Endodermal cell (in vitro differentiated cells): ENCODE results near the gene CACNA1A. TPM values are rescaled to one million over a fixed set of nuclear protein-coding genes. Genes with fewer than 3 reads are reported as not detected.
A peak's percentile ranks its signal among the peaks of the same experiment; 100 is the strongest.
"Not testable (repeated sequence)": the region's sequence is repeated elsewhere in the genome, so short reads cannot be mapped to it uniquely, and the experiment has no call there.

Source experiments
- DNase-seq: peaks from one replicate; pipeline ENCODE4 v3.0.0-alpha.2; 2017
- H3K27ac ChIP-seq: 2 replicates; pipeline ENCODE4 v1.5.1; 2013; ENCODE audit warnings: mild to moderate bottlenecking, low read depth, low read length, moderate library complexity
- H3K27me3 ChIP-seq: 2 replicates; pipeline ENCODE4 v1.6.1; 2013; ENCODE audit warnings: mild to moderate bottlenecking, low read length, moderate library complexity; ENCODE audit not compliant: insufficient read depth, control insufficient read depth, poor library complexity, severe bottlenecking
- H3K36me3 ChIP-seq: 2 replicates; pipeline ENCODE4 v1.7.0; 2013; ENCODE audit warnings: mild to moderate bottlenecking, low read length, moderate library complexity; ENCODE audit not compliant: control insufficient read depth, insufficient read depth
- H3K4me1 ChIP-seq: one replicate; pipeline ENCODE4 v1.7.0; 2013; ENCODE audit warnings: low read length; ENCODE audit not compliant: control insufficient read depth, insufficient read depth
- H3K4me3 ChIP-seq: 2 replicates; pipeline ENCODE4 v1.5.1; 2013; ENCODE audit warnings: mild to moderate bottlenecking, low read length, moderate library complexity
- H3K9ac ChIP-seq: 2 replicates; pipeline ENCODE4 v1.6.1; 2013; ENCODE audit warnings: mild to moderate bottlenecking, low read length, moderate library complexity; ENCODE audit not compliant: poor library complexity, severe bottlenecking; ENCODE audit errors: extremely low read depth
- H3K9me3 ChIP-seq: 2 replicates; pipeline ENCODE4 v1.6.1; 2013; ENCODE audit warnings: mild to moderate bottlenecking, low read length, moderate library complexity; ENCODE audit not compliant: control insufficient read depth
- H3K27ac Mint-ChIP-seq: 2 replicates; pipeline ENCODE4 v1.8.0; 2020; ENCODE audit warnings: mixed read lengths
- H3K27me3 Mint-ChIP-seq: 2 replicates; pipeline ENCODE4 v1.8.0; 2021; ENCODE audit warnings: mild to moderate bottlenecking, mixed read lengths; ENCODE audit not compliant: insufficient read depth
- H3K36me3 Mint-ChIP-seq: 2 replicates; pipeline ENCODE4 v1.8.0; 2020; ENCODE audit warnings: low read depth, mixed read lengths
- H3K4me1 Mint-ChIP-seq: 2 replicates; pipeline ENCODE4 v1.8.0; 2020; ENCODE audit warnings: mixed read lengths
- H3K4me3 Mint-ChIP-seq: 2 replicates; pipeline ENCODE4 v1.8.0; 2020; ENCODE audit warnings: mild to moderate bottlenecking, moderate library complexity, mixed read lengths
- H3K9me3 Mint-ChIP-seq: 2 replicates; pipeline ENCODE4 v1.8.0; 2020; ENCODE audit warnings: mild to moderate bottlenecking, mixed read lengths
- CTCF ChIP-seq: fragments of 200-600 bp; sonication (generic); conservative IDR thresholded peaks from 2 replicates; pipeline ENCODE4 v1.5.0; 2021; ENCODE audit warnings: antibody characterized with exemption, mild to moderate bottlenecking
- WGBS, 2 experiments: methylation state at CpG; one replicate each; pipeline versions ENCODE4 v1.1.5 to v1.1.7; 2013; ENCODE audit warnings: missing lambda C conversion rate in 2 of 2, mixed read lengths in 1 of 2; ENCODE audit not compliant: insufficient coverage in 1 of 2, insufficient read length in 1 of 2; 5-methylcytosine and 5-hydroxymethylcytosine counted together
- total RNA-seq, 2 donors: library from RNA; stranded (reverse); fragmentation: NEBNext Ultra II Directional in 1 of 2; extraction: Animal tissue kit (Norgen Biotek cat#: 25700) in 1 of 2; gene quantifications; 2 replicates in 1 of 2; 3 replicates in 1 of 2; pipeline ENCODE4 v1.2.1, GENCODE V29; 2021

CACNA1A gene
- total RNA-seq, 2 donors from 2014 or later: 8.0 to 10.6 TPM

DNA sequence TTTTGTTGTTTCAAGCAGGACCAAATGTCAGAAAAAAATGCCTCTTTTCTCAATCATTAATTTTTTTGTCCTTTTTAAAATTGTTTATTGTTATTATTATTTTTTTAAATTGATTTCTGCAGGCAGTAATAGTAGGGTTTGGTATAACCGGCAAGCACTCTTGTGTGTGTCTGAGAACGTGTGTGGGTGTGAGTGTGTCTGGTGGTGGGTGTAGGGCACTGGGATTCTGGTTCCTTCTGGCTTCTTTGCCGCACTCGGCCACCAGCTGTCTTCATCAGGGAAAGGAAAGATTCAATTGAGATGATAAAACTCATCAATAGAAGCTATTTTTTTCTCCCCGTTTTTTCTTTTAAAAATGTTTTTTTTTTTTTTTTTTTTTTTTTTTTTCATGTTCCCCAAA is 299.7 kb downstream of the CACNA1A start:
- H3K4me3 ChIP-seq: no peak overlapping the region
- no peaks in the 10 kb centered on the region for H3K9me3 ChIP-seq
- no peaks in the 10 kb centered on the region for H3K36me3 Mint-ChIP-seq
- TF ChIP-seq CTCF: no peak
- H3K4me1 ChIP-seq: no peaks in the 10 kb centered on the region
- H3K9me3 Mint-ChIP-seq: no peaks in the 10 kb centered on the region
- H3K9ac ChIP-seq: no peak overlapping the region
- no peaks in the 10 kb centered on the region for H3K27me3 ChIP-seq
- H3K4me3 Mint-ChIP-seq: no peak overlapping the region
- H3K27ac Mint-ChIP-seq: no peak overlapping the region
- WGBS, 2 experiments: 83 to 87% methylated on average over 1 to 5 of the region's 5 CpGs
- no peak for DNase-seq
- H3K36me3 ChIP-seq: no peaks in the 10 kb centered on the region
- no peaks in the 10 kb centered on the region for H3K27me3 Mint-ChIP-seq
- H3K27ac ChIP-seq: no peak overlapping the region
- H3K4me1 Mint-ChIP-seq: no peaks in the 10 kb centered on the region

- H3K4me1 Mint-ChIP-seq, H3K4me3 Mint-ChIP-seq, H3K27ac ChIP-seq, H3K4me1 ChIP-seq, H3K27me3 ChIP-seq, H3K9me3 Mint-ChIP-seq, H3K9me3 ChIP-seq, H3K36me3 ChIP-seq, H3K27me3 Mint-ChIP-seq, H3K9ac ChIP-seq, H3K36me3 Mint-ChIP-seq, H3K4me3 ChIP-seq, DNase-seq, H3K27ac Mint-ChIP-seq: not testable (repeated sequence)
- 90 to 100% methylated on average over 1 to 7 of the region's 7 CpGs for WGBS, 2 experiments
Observed at GRCh38 chr19:13202112-13202511, 304.2 kb downstream of the CACNA1A start.

DNA sequence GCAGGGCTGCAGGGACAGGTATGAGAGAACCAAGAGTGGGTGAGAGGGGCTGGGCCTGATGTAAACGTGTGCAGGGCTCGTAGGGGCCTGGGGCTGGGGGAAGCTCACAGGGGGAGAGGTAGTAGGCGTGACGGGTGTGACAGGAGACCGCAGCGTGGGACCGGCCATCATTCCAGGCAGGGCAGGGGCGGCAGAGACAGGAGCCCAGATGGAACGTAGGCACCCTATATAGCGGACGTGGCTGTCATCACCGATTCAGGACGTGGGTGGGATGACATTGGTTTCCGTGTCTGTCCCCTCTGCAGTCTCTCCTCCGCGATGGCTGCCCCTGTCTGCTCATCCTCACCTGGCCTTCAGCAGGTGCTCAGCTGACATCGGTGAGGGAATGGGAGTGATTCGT is 307.6 kb downstream of the CACNA1A start:
- DNase-seq: no peak
- no peaks in the 10 kb centered on the region for H3K36me3 Mint-ChIP-seq
- H3K4me1 Mint-ChIP-seq: no peaks in the 10 kb centered on the region
- WGBS, 2 experiments: 92 to 94% methylated on average over 14 to 18 of the region's 18 CpGs
- no peaks in the 10 kb centered on the region for H3K4me1 ChIP-seq
- no peak for TF ChIP-seq CTCF
- no peaks in the 10 kb centered on the region for H3K27me3 Mint-ChIP-seq
- no peaks in the 10 kb centered on the region for H3K27me3 ChIP-seq
- H3K27ac Mint-ChIP-seq: no peak overlapping the region
- no peak overlapping the region for H3K27ac ChIP-seq
- peaks cover 3% of the 10 kb centered on the region for H3K9me3 Mint-ChIP-seq
- H3K36me3 ChIP-seq: no peaks in the 10 kb centered on the region
- no peak overlapping the region for H3K9ac ChIP-seq
- no peak overlapping the region for H3K4me3 Mint-ChIP-seq
- no peaks in the 10 kb centered on the region for H3K9me3 ChIP-seq
- H3K4me3 ChIP-seq: no peak overlapping the region

DNA sequence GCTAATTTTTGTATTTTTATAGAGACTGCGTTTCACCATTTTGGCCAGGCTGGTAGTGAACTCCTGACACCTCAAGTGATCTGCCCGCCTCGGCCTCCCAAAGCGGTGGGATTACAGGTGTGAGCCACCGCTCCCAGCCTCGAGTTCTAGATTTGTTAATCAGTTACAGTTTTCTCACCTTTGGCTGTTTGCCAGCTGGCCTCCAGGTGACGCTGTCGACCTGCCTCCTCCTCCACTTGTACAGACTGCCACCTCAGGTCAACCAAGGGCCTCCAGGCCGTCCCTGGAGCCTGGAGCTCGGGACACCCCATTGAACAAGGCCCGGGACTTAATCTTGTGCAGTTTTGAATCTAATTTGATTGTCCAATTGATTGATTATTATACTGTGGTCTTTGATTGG is 310.6 kb downstream of the CACNA1A start:
- Histone ChIP-seq H3K4me3 (no peak overlapping the region), H3K4me1 (no peaks in the 10 kb centered on the region), H3K36me3 (no peaks in the 10 kb centered on the region), H3K27ac (no peak overlapping the region), H3K9me3 (no peaks in the 10 kb centered on the region), H3K9ac (no peak overlapping the region), H3K27me3 (no peaks in the 10 kb centered on the region)
- H3K36me3 Mint-ChIP-seq: no peaks in the 10 kb centered on the region
- H3K27me3 Mint-ChIP-seq: no peaks in the 10 kb centered on the region
- H3K27ac Mint-ChIP-seq: peak overlapping the region; percentile 26
- WGBS, 2 experiments: 68 to 74% methylated on average over 9 to 11 of the region's 11 CpGs
- peaks cover 3% of the 10 kb centered on the region for H3K9me3 Mint-ChIP-seq
- peak; percentile 87 for TF ChIP-seq CTCF
- peak; percentile 93 for DNase-seq
- H3K4me1 Mint-ChIP-seq: no peaks in the 10 kb centered on the region
- H3K4me3 Mint-ChIP-seq: no peak overlapping the region
